ENCODE data around the gene TLE6.
"Not testable (repeated sequence)": the region's sequence is repeated elsewhere in the genome, so short reads cannot be mapped to it uniquely, and the experiment has no call there.

TLE6 gene

DNA sequence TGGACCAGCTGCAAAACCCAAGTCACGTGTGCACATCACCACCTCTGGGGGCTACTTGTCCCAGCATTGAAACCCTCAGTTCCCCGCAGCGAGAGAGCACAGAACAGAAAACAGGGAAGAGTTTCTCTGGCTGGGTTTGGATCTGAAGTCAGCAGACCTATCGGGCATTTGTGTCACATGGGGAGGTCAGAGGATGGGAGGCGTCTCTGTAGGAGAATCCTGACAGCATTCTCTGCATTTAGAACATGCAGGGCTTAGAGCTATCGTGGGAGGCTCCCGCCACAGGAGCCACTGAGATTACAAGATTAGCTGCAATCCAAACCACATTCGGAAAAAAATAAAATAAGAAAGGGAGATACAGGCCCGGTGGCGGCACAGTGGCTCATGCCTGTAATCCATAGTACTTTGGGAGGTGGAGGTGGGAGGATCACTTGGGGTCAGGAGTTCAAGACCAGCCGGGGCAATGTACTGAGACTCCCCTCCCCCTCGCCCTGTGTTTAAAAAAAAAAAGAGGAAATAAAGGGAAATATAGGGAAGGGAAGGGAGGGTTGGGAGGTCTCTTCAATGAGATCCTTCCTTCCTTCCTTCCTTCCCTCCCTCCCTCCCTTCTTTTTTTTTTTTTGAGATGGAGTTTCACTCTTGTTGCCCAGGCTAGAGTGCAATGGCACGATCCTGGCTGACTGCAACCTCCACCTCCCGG is 2.9 kb upstream of the TLE6 start:
- no peak for DNase-seq

GRCh38 chr19:2976609-2977000 is 759 bp upstream of the TLE6 start:
- no peak for DNase-seq

GRCh38 chr19:2977746-2978138 is 378 bp downstream of the TLE6 start:
- DNase-seq = no peak

DNA sequence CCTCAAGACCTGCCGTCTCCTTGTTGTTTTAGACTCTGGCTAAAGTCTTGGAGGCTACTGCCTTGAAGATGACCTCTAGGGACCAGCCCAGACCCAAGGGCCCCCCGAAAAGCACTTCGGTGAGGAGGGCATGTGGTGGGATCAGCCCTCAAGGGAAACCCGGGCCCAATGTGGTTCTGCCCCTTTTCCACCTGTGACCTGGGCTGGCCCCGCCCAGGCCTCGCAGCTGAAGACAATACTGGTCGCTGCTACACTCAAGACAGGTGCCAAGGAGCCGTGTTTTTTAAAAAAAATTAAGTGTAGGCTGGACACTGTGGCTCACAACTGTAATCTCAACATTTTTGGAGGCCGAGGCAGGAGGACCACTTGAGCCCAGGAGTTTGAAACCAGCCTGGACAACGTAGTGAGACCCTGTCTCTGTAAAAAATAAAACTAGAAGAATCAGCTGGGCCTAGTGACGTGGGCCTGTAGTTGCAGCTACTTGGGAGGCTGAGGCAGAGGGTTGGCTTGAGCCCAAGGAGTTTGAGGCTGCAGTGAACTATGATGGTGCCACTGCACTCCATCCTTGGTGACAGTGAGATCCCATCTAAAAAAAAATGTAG is 903 bp downstream of the TLE6 start:
- no peak for DNase-seq

- no peak for DNase-seq
Measured at GRCh38 chr19:2978772-2979171, 1.4 kb downstream of the TLE6 start.

GRCh38 chr19:2981898-2982297 is 4.5 kb downstream of the TLE6 start:
- no peak for DNase-seq

DNA sequence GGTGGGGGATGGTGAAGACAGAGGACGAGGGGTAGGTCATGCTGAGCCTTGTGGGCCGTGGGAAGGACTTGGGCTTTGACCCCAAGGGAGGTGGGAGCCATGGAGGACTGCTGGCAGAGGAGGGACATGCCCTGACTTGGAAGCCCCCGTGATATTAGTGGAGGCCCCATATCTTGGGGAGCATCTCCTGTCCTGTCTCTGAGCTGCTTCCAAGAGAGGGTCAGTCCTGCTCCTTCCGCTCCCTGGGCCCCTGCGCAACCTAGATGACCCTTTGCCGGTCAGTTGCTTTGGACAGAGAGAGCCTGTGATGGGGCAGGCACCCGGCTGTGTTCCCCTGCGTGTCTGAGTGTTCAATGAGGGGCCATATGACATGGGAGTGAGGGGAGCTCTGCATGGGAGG is 5.2 kb downstream of the TLE6 start:
- DNase-seq = no peak

- DNase-seq = peak; percentile 71
Measured at GRCh38 chr19:2982983-2983350, 5.6 kb downstream of the TLE6 start.

- DNase-seq = peak; percentile 92
Measured at GRCh38 chr19:2983351-2984214, 6.2 kb downstream of the TLE6 start.

DNA sequence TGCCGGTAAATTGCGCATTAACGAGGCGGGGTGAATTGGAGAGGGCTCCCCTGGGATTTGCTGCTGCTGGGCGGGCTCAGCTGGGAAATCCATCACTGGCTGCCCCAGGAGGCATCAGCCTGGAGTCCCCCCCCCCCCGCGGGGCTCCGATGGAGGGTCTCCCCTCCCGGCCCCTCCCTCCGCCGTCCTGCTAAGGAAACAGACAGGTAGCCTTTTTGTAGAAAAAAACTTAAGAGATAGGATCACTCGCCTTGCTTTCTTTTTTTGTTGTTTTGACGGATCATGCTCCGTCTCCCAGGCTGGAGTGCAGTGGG is 6.8 kb downstream of the TLE6 start:
- DNase-seq = no peak

- DNase-seq = peak; percentile 91
Measured at GRCh38 chr19:2986951-2987524, 9.7 kb downstream of the TLE6 start.

GRCh38 chr19:2987797-2988196 is 10.4 kb downstream of the TLE6 start:
- no peak for DNase-seq

- DNase-seq = no peak
Measured at GRCh38 chr19:2988568-2988967, 11.2 kb downstream of the TLE6 start.

DNA sequence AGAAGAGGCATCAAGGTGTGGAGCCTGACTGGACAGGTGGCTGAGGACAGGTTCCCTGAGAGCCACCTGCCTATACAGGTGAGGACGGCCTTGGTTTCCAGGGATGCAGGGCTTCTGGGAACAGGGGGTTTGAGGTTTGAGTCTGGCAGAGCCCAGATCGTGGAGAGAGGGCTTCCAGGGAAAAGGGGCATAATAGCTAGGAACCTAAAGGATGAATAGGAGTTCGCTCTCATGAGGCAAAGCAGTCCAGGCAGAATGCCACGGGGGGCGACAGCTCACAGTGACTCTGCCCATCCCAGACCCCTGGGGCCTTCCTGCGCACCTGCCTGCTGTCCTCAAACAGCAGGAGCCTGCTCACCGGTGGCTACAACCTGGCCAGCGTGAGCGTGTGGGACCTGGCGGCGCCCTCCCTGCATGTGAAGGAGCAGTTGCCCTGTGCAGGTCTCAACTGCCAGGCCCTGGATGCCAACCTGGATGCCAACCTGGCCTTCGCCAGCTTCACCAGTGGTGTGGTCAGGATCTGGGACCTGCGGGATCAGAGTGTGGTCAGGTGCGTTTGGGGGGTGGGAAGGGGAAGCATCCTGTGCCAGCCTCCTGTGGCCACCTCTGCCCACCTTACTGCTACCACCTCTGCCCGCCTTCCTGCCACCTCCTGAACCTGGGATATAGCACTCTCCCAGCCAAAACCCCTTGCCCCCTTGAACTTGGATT is 12.0 kb downstream of the TLE6 start:
- no peak for DNase-seq

DNA sequence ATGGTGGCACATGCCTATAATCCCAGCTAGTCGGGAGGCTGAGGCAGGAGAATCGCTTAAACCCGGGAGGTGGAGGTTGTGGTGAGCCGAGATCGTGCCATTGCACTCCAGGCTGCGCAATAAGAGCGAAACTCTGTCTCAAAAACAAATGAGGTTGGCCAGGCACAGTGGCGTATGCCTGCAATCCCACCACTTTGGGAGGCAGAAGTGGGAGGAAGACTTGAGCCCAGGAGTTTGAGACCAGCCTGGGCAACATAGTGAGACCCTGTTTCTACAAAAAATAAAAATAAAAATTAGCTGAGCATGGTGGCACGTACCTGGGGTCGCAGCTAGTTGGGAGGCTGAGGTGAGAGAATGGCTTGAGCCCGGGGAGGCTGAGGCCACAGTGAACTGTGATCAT is 15.0 kb downstream of the TLE6 start:
- DNase-seq = not testable (repeated sequence)

DNA sequence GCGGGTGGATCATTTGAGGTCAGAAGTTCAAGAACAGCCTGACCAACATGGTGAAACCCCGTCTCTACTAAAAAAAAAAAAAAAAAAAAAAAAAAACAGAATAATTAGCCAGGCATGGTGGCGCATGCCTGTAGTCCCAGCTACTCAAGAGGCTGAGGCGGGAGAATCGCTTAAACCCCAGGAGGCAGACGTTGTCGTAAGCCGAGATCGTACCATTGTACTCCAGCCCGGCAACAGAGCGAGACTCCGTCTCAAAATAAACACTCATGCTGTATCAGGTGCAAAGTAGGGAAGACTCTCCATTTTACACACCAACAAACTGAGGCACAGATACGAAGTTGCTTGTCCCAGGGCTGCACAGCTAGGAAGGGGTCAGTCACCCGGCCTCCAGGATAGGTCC is 15.6 kb downstream of the TLE6 start:
- no peak for DNase-seq

DNA sequence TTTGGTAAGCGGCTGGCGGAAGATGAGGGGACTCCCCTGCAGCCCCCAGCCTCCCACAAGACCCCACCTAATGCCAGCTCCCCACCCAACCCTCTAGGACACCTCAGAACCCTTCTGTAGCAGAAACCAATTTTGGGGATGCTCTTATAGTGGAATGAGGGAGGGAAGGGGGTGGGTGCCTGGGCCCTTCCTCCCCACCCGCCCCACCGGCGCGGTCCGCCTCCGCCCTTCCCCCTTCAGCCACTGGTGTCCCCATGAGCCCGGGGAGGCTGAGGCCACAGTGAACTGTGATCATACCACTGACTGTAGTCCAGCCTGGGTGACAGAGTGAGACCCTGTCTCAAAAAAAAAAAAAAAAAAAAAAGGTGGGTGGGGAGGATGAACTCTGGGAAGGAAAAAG is 16.2 kb downstream of the TLE6 start:
- DNase-seq = no peak

GRCh38 chr19:2994588-2995131 is 17.3 kb downstream of the TLE6 start:
- DNase-seq = no peak

DNA sequence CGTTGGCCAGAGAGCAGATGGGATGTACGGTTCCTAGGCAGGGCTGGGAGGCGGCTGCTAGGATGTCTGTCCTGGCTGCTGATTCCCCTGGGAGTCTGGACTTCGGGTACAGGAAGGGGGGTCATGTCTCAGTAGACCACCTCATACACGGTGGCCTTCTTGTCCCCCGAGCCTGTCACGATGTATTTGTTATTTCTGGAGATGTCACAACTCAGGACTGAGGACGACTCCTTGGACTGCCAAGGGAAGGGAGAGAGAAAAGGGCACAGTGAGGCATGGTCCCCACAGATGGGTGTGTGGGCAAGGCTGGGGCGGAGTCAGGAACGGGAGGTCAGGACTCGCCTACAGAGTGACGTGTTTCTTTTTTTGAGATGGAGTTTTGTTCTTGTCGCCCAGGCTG is 20.4 kb downstream of the TLE6 start:
- DNase-seq = no peak

DNA sequence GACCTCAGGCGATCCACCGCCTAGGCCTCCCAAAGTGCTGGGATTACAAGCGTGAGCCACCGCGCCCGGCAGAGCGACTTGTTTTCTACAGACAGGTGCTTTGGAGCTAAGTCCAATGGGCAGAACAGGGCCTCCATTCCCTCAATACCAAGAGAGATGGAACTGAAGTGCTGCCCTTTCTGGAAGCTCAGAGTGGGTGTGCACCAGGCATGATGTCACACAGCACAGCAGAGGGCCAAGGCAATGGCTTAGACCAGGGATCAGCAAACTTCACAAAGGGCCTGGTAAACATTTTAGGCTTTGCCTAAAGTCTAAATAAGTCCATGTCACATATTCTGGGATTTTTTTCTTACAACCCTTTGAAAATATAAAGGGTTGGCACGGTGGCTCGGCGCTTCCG is 21.3 kb downstream of the TLE6 start:
- no peak for DNase-seq

GRCh38 chr19:3001235-3001800 is 24.0 kb downstream of the TLE6 start:
- DNase-seq = no peak

DNA sequence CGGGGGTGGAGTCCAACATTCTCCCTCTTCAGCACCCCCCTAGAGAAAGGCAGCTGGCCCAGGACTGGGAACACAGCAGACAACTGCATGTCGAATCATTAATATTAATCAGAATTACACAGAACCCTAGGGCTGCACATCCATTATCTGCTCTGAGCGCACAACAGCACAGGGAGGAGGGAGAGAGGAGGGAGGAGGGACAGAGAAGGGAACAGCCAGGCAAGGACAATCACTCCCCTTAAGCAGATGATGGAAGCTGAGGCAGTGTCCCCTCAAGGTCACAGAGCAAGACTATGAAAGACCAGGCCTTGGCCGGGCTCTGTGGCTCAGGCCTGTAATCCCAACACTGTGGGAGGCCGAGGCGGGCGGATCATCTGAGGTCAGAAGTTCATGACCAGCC is 25.7 kb downstream of the TLE6 start:
- no peak for DNase-seq

DNA sequence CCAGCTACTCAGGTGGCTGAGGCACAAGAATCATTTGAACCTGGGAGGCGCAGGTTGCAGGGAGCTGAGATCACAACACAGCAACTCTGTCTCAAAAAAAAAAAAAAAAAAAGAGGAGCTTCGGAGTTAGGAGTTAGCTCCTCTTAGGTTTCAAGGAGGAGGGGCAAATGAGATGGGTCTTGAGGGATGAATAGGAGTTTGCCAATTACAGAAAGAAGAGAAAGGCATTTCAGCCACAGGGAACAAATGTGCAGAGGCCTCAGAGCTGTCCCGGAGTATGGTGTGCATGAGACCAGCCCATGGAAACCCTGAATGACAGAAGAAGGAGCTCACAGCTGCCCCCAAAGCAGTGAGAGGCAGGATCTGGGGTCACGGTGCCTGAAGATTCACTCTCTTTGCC is 27.2 kb downstream of the TLE6 start:
- no peak for DNase-seq
